DOHH2 (cell line): ENCODE results near the gene FNBP1L.

Experiments used
- H3F3A ChIP-seq: fragments of 200-600 bp; sonication (generic), shearing (Covaris generic); 2 replicates; pipeline ENCODE4 v1.6.0; 2016; ENCODE audit warnings: antibody characterized with exemption, mild to moderate bottlenecking; ENCODE audit not compliant: control insufficient read depth, insufficient read depth
- H3K27ac ChIP-seq: fragments of 200-600 bp; sonication (generic); 2 replicates; pipeline ENCODE4 v1.5.1; 2014; ENCODE audit warnings: low read depth, mild to moderate bottlenecking, low read length, moderate library complexity
- H3K27me3 ChIP-seq: fragments of 200-600 bp; sonication (generic); 2 replicates; pipeline ENCODE4 v1.6.1; 2014; ENCODE audit warnings: mild to moderate bottlenecking, low read length, mixed read lengths; ENCODE audit not compliant: control insufficient read depth
- H3K36me3 ChIP-seq: fragments of 200-600 bp; sonication (generic); 2 replicates; pipeline ENCODE4 v1.6.1; 2014; ENCODE audit warnings: mild to moderate bottlenecking, low read length, moderate library complexity, mixed read lengths; ENCODE audit not compliant: control insufficient read depth
- H3K4me1 ChIP-seq: fragments of 200-600 bp; sonication (generic); 2 replicates; pipeline ENCODE4 v1.6.1; 2014; ENCODE audit warnings: mild to moderate bottlenecking, low read length, mixed read lengths; ENCODE audit not compliant: control insufficient read depth
- H3K4me2 ChIP-seq: fragments of 200-600 bp; sonication (generic); 2 replicates; pipeline ENCODE4 v1.6.0; 2014; ENCODE audit warnings: mild to moderate bottlenecking, low read length, moderate library complexity
- H3K4me3 ChIP-seq: fragments of 200-600 bp; sonication (generic); 2 replicates; pipeline ENCODE4 v1.5.1; 2014; ENCODE audit warnings: mild to moderate bottlenecking, low read length, mixed read lengths
- H3K79me2 ChIP-seq: fragments of 200-600 bp; sonication (generic); 2 replicates; pipeline ENCODE4 v1.6.1; 2014; ENCODE audit warnings: mild to moderate bottlenecking, low read length, mixed read lengths; ENCODE audit not compliant: control insufficient read depth
- H3K9me2 ChIP-seq: fragments of 200-600 bp; sonication (generic); replicated peaks from 2 replicates; pipeline ENCODE4 v1.6.1; 2014; ENCODE audit warnings: mild to moderate bottlenecking, low read length, mixed read lengths; ENCODE audit not compliant: control insufficient read depth
- H3K9me3 ChIP-seq: fragments of 200-600 bp; sonication (generic); 2 replicates; pipeline ENCODE4 v1.6.1; 2014; ENCODE audit warnings: antibody characterized with exemption, low read length, mixed read lengths; ENCODE audit not compliant: control insufficient read depth, insufficient read depth
- H4K20me1 ChIP-seq: fragments of 200-600 bp; sonication (generic); 2 replicates; pipeline ENCODE4 v1.6.0; 2014; ENCODE audit warnings: low read depth, mild to moderate bottlenecking, antibody characterized with exemption, low read length, moderate library complexity; ENCODE audit not compliant: control insufficient read depth, insufficient read depth
- EZH2phosphoT487 ChIP-seq: fragments of 200-600 bp; sonication (generic); IDR thresholded peaks from 2 replicates; pipeline ENCODE4 v1.6.1; 2017; ENCODE audit warnings: borderline replicate concordance, mild to moderate bottlenecking, antibody characterized with exemption, low read length, moderate library complexity, mixed read lengths
- TF ChIP-seq, protein P1 (sequence below): fragments of 200-600 bp; sonication (generic); IDR thresholded peaks from one replicate; pipeline ENCODE4 v1.5.1; 2014; ENCODE audit warnings: antibody characterized with exemption, mild to moderate bottlenecking, low read depth, low read length; ENCODE audit not compliant: poor library complexity, severe bottlenecking

The FNBP1L gene

DNA sequence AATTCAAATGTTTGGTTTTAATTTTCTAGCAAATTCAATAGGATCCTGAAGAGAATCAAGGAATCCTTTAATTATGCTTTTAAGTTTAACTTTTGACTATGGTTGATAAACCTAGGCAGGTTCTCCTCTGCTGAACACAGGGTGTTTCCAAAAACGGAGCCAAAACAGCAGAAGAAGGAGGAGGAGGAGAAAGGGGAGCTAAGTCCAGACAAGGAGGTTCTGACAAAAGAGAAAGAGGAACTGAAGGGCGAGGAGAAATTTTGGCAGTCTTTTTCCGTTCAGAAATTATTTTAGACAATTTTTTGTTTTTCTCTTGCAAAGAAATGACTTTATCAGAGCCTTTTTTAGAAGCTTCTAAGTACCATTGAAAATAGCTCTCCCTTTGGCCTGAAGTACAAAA, 33.2 kb upstream of the FNBP1L start:
- Histone ChIP-seq H3F3A (no peaks in the 10 kb centered on the region), H3K36me3 (no peaks in the 10 kb centered on the region), H3K9me3 (0 out of 2 replicates have a peak, but pooled peaks cover 3% of the 10 kb centered on the region)

DNA sequence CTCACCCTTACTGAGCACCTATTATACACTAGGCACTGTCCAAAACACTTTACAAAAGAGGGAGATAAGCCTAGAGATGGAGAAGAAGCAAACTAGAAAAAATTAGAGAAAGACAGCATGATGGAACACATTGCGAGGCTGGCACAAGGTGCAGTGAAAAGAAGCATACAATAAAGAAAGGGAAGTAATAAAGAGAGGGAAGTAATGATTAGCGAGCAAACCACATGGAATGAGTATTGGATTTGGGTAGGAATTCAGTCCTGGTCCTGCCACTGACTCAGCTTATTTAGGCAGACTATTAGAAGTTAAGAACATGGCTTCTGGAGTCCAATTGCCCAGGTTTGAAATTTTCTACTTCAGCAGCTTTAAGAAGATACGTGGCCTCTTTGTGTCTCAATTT, 32.6 kb upstream of the FNBP1L start:
- Histone ChIP-seq H3K27me3 (no peaks in the 10 kb centered on the region), H3K9me3 (0 out of 2 replicates have a peak, but pooled peaks cover 3% of the 10 kb centered on the region), H3K27ac (peak overlapping the region; percentile 47), H3K79me2 (no peaks in the 10 kb centered on the region), H3K4me2 (peak overlapping the region; percentile 67), H3K4me1 (peaks cover 33% of the 10 kb centered on the region), H3K36me3 (no peaks in the 10 kb centered on the region), H3K9me2 (no peaks in the 10 kb centered on the region), H3F3A (no peaks in the 10 kb centered on the region), H3K4me3 (peak overlapping the region; percentile 54), H4K20me1 (no peaks in the 10 kb centered on the region)
- TF ChIP-seq, protein P1, sequence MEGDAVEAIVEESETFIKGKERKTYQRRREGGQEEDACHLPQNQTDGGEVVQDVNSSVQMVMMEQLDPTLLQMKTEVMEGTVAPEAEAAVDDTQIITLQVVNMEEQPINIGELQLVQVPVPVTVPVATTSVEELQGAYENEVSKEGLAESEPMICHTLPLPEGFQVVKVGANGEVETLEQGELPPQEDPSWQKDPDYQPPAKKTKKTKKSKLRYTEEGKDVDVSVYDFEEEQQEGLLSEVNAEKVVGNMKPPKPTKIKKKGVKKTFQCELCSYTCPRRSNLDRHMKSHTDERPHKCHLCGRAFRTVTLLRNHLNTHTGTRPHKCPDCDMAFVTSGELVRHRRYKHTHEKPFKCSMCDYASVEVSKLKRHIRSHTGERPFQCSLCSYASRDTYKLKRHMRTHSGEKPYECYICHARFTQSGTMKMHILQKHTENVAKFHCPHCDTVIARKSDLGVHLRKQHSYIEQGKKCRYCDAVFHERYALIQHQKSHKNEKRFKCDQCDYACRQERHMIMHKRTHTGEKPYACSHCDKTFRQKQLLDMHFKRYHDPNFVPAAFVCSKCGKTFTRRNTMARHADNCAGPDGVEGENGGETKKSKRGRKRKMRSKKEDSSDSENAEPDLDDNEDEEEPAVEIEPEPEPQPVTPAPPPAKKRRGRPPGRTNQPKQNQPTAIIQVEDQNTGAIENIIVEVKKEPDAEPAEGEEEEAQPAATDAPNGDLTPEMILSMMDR = no peak
- no peak for TF ChIP-seq EZH2phosphoT487

More for the DNA sequence above, 33.2 kb upstream of the FNBP1L start:
- Histone ChIP-seq H3K27ac (peak overlapping the region; percentile 47), H4K20me1 (no peaks in the 10 kb centered on the region), H3K9me2 (no peaks in the 10 kb centered on the region), H3K27me3 (no peaks in the 10 kb centered on the region), H3K4me1 (peaks cover 33% of the 10 kb centered on the region), H3K79me2 (no peaks in the 10 kb centered on the region), H3K4me3 (peak overlapping the region; percentile 54), H3K4me2 (peak overlapping the region; percentile 67)
- TF ChIP-seq, protein P1 = no peak
- TF ChIP-seq EZH2phosphoT487 = no peak

DNA sequence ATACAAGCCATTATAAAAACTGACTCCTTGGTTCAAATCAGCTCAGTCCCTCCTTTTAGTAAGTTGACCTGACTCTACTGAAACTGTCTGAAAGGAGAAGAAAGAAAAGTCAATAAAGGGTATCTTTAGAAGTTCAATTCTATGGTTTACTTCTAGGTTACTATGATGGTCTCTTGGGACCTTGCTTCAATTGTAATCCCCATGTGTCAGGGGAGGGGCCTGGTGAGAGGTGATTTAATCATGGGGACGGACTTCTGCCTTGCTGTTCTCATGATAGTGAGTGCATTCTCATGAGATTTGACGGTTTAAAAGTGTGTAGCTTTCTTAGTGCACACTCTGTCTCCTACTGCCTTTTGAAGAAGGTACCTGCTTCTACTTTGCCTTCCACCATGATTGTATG, 31.7 kb upstream of the FNBP1L start:
- Histone ChIP-seq H3K4me2 (peak overlapping the region; percentile 12; the same call in 1 of the 2 replicates), H3K4me3 (no peak overlapping the region), H4K20me1 (no peaks in the 10 kb centered on the region), H3K27me3 (no peaks in the 10 kb centered on the region), H3F3A (no peaks in the 10 kb centered on the region), H3K9me2 (no peaks in the 10 kb centered on the region), H3K27ac (no peak overlapping the region), H3K9me3 (0 out of 2 replicates have a peak, but pooled peaks cover 3% of the 10 kb centered on the region), H3K79me2 (no peaks in the 10 kb centered on the region), H3K4me1 (peaks cover 33% of the 10 kb centered on the region), H3K36me3 (no peaks in the 10 kb centered on the region)
- TF ChIP-seq EZH2phosphoT487 = no peak
- TF ChIP-seq, protein P1 = no peak
